GM21619 (cell line): ENCODE measurements around the gene RYR2.
"Not testable (repeated sequence)": the region's sequence is repeated elsewhere in the genome, so short reads cannot be mapped to it uniquely, and the experiment has no call there.

Source experiments
- ATAC-seq: cut with Tn5 transposase; IDR thresholded peaks from one replicate; pipeline ENCODE4 v1.9.1; 2021; ENCODE audit not compliant: unreplicated experiment

The RYR2 gene

GRCh38 chr1:237074371-237075117 lies 32.6 kb downstream of the RYR2 start:
- ATAC-seq: no peak

GRCh38 chr1:237084341-237085077 lies 42.5 kb downstream of the RYR2 start:
- ATAC-seq: no peak

GRCh38 chr1:237091691-237092090 lies 49.7 kb downstream of the RYR2 start:
- no peak for ATAC-seq

- no peak for ATAC-seq
These were observed 51.7 kb downstream of the RYR2 start for GRCh38 chr1:237093691-237094090.

GRCh38 chr1:237098541-237098940 lies 56.6 kb downstream of the RYR2 start:
- ATAC-seq: no peak

GRCh38 chr1:237103021-237103420 lies 61.0 kb downstream of the RYR2 start:
- no peak for ATAC-seq

- no peak for ATAC-seq
These were observed 62.1 kb downstream of the RYR2 start for GRCh38 chr1:237104096-237104495.

GRCh38 chr1:237105826-237106225 lies 63.8 kb downstream of the RYR2 start:
- ATAC-seq: no peak

GRCh38 chr1:237108297-237109040 lies 66.5 kb downstream of the RYR2 start:
- ATAC-seq: no peak

- no peak for ATAC-seq
These were observed 69.8 kb downstream of the RYR2 start for GRCh38 chr1:237111807-237112206.

GRCh38 chr1:237112663-237113062 lies 70.7 kb downstream of the RYR2 start:
- no peak for ATAC-seq

- ATAC-seq: no peak
These were observed 73.1 kb downstream of the RYR2 start for GRCh38 chr1:237115035-237115434.

- ATAC-seq: no peak
These were observed 77.1 kb downstream of the RYR2 start for GRCh38 chr1:237119091-237119490.

GRCh38 chr1:237120683-237121082 lies 78.7 kb downstream of the RYR2 start:
- ATAC-seq: no peak

GRCh38 chr1:237124856-237125462 lies 83.0 kb downstream of the RYR2 start:
- no peak for ATAC-seq

GRCh38 chr1:237126180-237126579 lies 84.2 kb downstream of the RYR2 start:
- ATAC-seq: no peak

- ATAC-seq: not testable (repeated sequence)
These were observed 85.3 kb downstream of the RYR2 start for GRCh38 chr1:237127301-237127700.

GRCh38 chr1:237133921-237134320 lies 91.9 kb downstream of the RYR2 start:
- no peak for ATAC-seq

- no peak for ATAC-seq
These were observed 92.9 kb downstream of the RYR2 start for GRCh38 chr1:237134929-237135328.

- ATAC-seq: no peak
These were observed 96.6 kb downstream of the RYR2 start for GRCh38 chr1:237138551-237138950.

- no peak for ATAC-seq
These were observed 97.7 kb downstream of the RYR2 start for GRCh38 chr1:237139732-237140131.
